IMR-90 (cell line): ENCODE measurements around the gene ATP2B2. TPM values are rescaled to one million over a fixed set of nuclear protein-coding genes. Genes with fewer than 3 reads are reported as not detected.

ENCODE experiments used
- ATAC-seq: fragments of 200-7000 bp; cut with Tn5 transposase; 2 replicates; pipeline ENCODE4 v1.9.1; 2020; ENCODE audit warnings: low read depth, mild to moderate bottlenecking, moderate library complexity
- BruUV-seq: library from RNA; stranded (reverse); fragments of 400-500 nt; replicated peaks from 2 replicates; lab custom pipeline; 2021; lab: Mats Ljungman, UMichigan
- CTCF ChIA-PET: fragments of 300-600 bp; formaldehyde crosslinking; extraction: SDS; loops from one replicate; lab custom pipeline; 2021; ENCODE audit warnings: antibody characterized with exemption; lab: Yijun Ruan, JAX
- POLR2A ChIA-PET: fragments of 300-600 bp; sonication (Branson Sonifier 250); formaldehyde crosslinking; loops from one replicate; lab custom pipeline; 2022; ENCODE audit warnings: antibody characterized with exemption; ENCODE audit not compliant: unreplicated experiment; lab: Charles Lee
- DNase-seq: peaks from one replicate; pipeline ENCODE4 v3.0.0; 2013
- H2AFZ ChIP-seq: replicated peaks from 2 replicates; pipeline ENCODE3; 2013; ENCODE audit warnings: low read length, mild to moderate bottlenecking; ENCODE audit not compliant: poor library complexity
- H2AK5ac ChIP-seq: 2 replicates; pipeline ENCODE4 v1.6.1; 2013; ENCODE audit warnings: low read depth, low read length, inconsistent platforms
- H2AK9ac ChIP-seq: replicated peaks from 2 replicates; pipeline ENCODE3; 2013; ENCODE audit warnings: mild to moderate bottlenecking, low read depth, low read length, moderate library complexity; ENCODE audit not compliant: poor library complexity
- H2BK120ac ChIP-seq: 2 replicates; pipeline ENCODE4 v1.6.1; 2013; ENCODE audit warnings: low read depth, low read length, inconsistent platforms
- H2BK15ac ChIP-seq: 3 replicates; pipeline ENCODE4 v1.6.1; 2013; ENCODE audit warnings: low read depth, low read length, inconsistent platforms
- H2BK20ac ChIP-seq: 2 replicates; pipeline ENCODE4 v1.6.1; 2013; ENCODE audit warnings: low read depth, mild to moderate bottlenecking, inconsistent platforms, low read length, moderate library complexity
- H2BK5ac ChIP-seq: 2 replicates; pipeline ENCODE4 v1.6.1; 2013; ENCODE audit warnings: mild to moderate bottlenecking, low read depth, low read length, inconsistent platforms; ENCODE audit not compliant: poor library complexity, severe bottlenecking
- H3K14ac ChIP-seq: replicated peaks from 2 replicates; pipeline ENCODE4 v1.6.1; 2013; ENCODE audit warnings: low read depth, low read length, inconsistent platforms
- H3K18ac ChIP-seq: 2 replicates; pipeline ENCODE4 v1.6.1; 2013; ENCODE audit warnings: low read depth, low read length, control low read depth
- H3K23ac ChIP-seq: 2 replicates; pipeline ENCODE4 v1.6.1; 2013; ENCODE audit warnings: low read depth, low read length, inconsistent platforms
- H3K27ac ChIP-seq: 2 replicates; pipeline ENCODE4 v1.5.1; 2013; ENCODE audit warnings: mild to moderate bottlenecking, control low read depth, low read length; ENCODE audit not compliant: insufficient read depth
- H3K27me3 ChIP-seq: 2 replicates; pipeline ENCODE4 v1.6.1; 2013; ENCODE audit warnings: low read length; ENCODE audit not compliant: control insufficient read depth, insufficient read depth
- H3K36me3 ChIP-seq: 2 replicates; pipeline ENCODE4 v1.6.1; 2013; ENCODE audit warnings: low read length, mixed read lengths; ENCODE audit not compliant: control insufficient read depth, insufficient read depth
- H3K4ac ChIP-seq: 2 replicates; pipeline ENCODE4 v1.6.1; 2013; ENCODE audit warnings: low read depth, low read length, inconsistent platforms
- H3K4me1 ChIP-seq: 2 replicates; pipeline ENCODE4 v1.6.1; 2013; ENCODE audit warnings: low read length, mixed read lengths; ENCODE audit not compliant: control insufficient read depth, insufficient read depth
- H3K4me2 ChIP-seq: 2 replicates; pipeline ENCODE4 v1.6.1; 2013; ENCODE audit warnings: low read depth, mild to moderate bottlenecking, control low read depth, low read length, moderate library complexity
- H3K4me3 ChIP-seq: 2 replicates; pipeline ENCODE4 v1.5.1; 2013; ENCODE audit warnings: low read depth, mild to moderate bottlenecking, control low read depth, low read length, moderate library complexity; ENCODE audit not compliant: insufficient read depth
- H3K56ac ChIP-seq: 2 replicates; pipeline ENCODE4 v1.6.1; 2013; ENCODE audit warnings: low read length, inconsistent platforms; ENCODE audit not compliant: insufficient read depth; ENCODE audit errors: extremely low read depth
- H3K79me1 ChIP-seq, 2 experiments: 2 replicates each; pipeline ENCODE4 v1.6.1; 2013; ENCODE audit warnings: low read length in 2 of 2, inconsistent platforms in 1 of 2, low read depth in 1 of 2
- H3K9ac ChIP-seq: 2 replicates; pipeline ENCODE4 v1.6.1; 2013; ENCODE audit warnings: low read depth, low read length, control low read depth
- H3K9me1 ChIP-seq: 2 replicates; pipeline ENCODE4 v1.6.1; 2013; ENCODE audit warnings: low read length, inconsistent platforms; ENCODE audit not compliant: insufficient read depth
- H3K9me3 ChIP-seq: 2 replicates; pipeline ENCODE4 v1.6.1; 2013; ENCODE audit warnings: low read length; ENCODE audit not compliant: control insufficient read depth, insufficient read depth
- H4K20me1 ChIP-seq: 2 replicates; pipeline ENCODE4 v1.6.1; 2013; ENCODE audit warnings: low read length, inconsistent platforms; ENCODE audit not compliant: insufficient read depth
- H4K5ac ChIP-seq: 2 replicates; pipeline ENCODE4 v1.6.1; 2013; ENCODE audit warnings: mild to moderate bottlenecking, low read depth, low read length, control low read depth
- H4K8ac ChIP-seq, 2 experiments: 2 replicates each; pipeline ENCODE4 v1.6.1; 2013; ENCODE audit warnings: low read depth in 2 of 2, low read length in 2 of 2, control low read depth in 1 of 2, inconsistent platforms in 1 of 2
- H4K91ac ChIP-seq: 2 replicates; pipeline ENCODE4 v1.6.1; 2013; ENCODE audit warnings: low read depth, low read length, inconsistent platforms; ENCODE audit not compliant: insufficient read depth
- BHLHE40 ChIP-seq: fragments of 150-350 bp; IDR thresholded peaks from 2 replicates; pipeline ENCODE4 v1.6.1; 2016; ENCODE audit warnings: mild to moderate bottlenecking, low read depth, low read length
- CHD1 ChIP-seq: IDR thresholded peaks from 2 replicates; pipeline ENCODE4 v1.6.1; 2012; ENCODE audit warnings: low read depth, low read length, improper control_type of control experiment
- ELK1 ChIP-seq: fragments of 150-350 bp; IDR thresholded peaks from 2 replicates; pipeline ENCODE4 v1.6.1; 2016; ENCODE audit warnings: low read depth, mild to moderate bottlenecking, low read length, moderate library complexity, borderline replicate concordance
- FOS ChIP-seq: fragments of 150-350 bp; IDR thresholded peaks from 2 replicates; pipeline ENCODE4 v1.6.1; 2016; ENCODE audit warnings: low read depth, low read length
- NFE2L2 ChIP-seq: fragments of 150-350 bp; IDR thresholded peaks from 2 replicates; pipeline ENCODE4 v1.6.1; 2016; ENCODE audit warnings: low read depth, mild to moderate bottlenecking, low read length
- RAD21 ChIP-seq: IDR thresholded peaks from 2 replicates; pipeline ENCODE4 v1.6.1; 2012; ENCODE audit warnings: low read length, improper control_type of control experiment
- RCOR1 ChIP-seq: IDR thresholded peaks from 2 replicates; pipeline ENCODE4 v1.6.1; 2012; ENCODE audit warnings: mild to moderate bottlenecking, low read length, improper control_type of control experiment; ENCODE audit not compliant: insufficient replicate concordance
- RFX5 ChIP-seq: IDR thresholded peaks from 2 replicates; pipeline ENCODE4 v1.8.0; 2012; ENCODE audit warnings: low read depth, mild to moderate bottlenecking, low read length, moderate library complexity
- WGBS, 2 experiments: methylation state at CpG; one replicate each; pipeline versions ENCODE4 v1.1.5 to v1.1.7; 2013; ENCODE audit warnings: missing lambda C conversion rate in 2 of 2; ENCODE audit not compliant: insufficient read length in 1 of 2; ENCODE audit errors: extremely low coverage in 2 of 2; 5-methylcytosine and 5-hydroxymethylcytosine counted together
- dilution Hi-C: fragments of 300-500 bp; cut with HindIII; formaldehyde crosslinking; loops from one replicate; pipeline ENCODE4 v1.14.3; 2018; ENCODE audit warnings: low sequenced_read_pairs; ENCODE audit not compliant: unreplicated experiment
- in situ Hi-C: fragments of 300-500 bp; cut with MboI; formaldehyde crosslinking; loops from 3 replicates; pipeline ENCODE4 v1.14.3; 2019; ENCODE audit warnings: low sequenced_read_pairs, inconsistent platforms, mixed read lengths
- intact Hi-C: fragments of 100-400 bp; cut with micrococcal nuclease; formaldehyde crosslinking; loops from 2 replicates; pipeline ENCODE4 v1.10.0; 2022
- polyA plus RNA-seq, 3 experiments: library from polyadenylated mRNA; depleted of rRNA; stranded (reverse); fragments of >200 nt; gene quantifications; 2 replicates each; pipeline ENCODE4 v1.2.3, GENCODE V29; 2012; ENCODE audit warnings: low replicate concordance in 1 of 3
- total RNA-seq: library from RNA; depleted of rRNA; stranded (reverse); fragments of >200 nt; gene quantifications from 2 replicates; pipeline ENCODE4 v1.2.3, GENCODE V29; 2012

Gene ATP2B2
- total and polyA plus RNA-seq, 2 of the 4 experiments (the other 2 are of a cell fraction), result under 0.01 to 0.02 TPM

GRCh38 chr3:10317311-10317960 lies 187.9 kb downstream of the ATP2B2 start:
- in situ Hi-C loops, result no loop called here
- no peak overlapping the region for H3K4me2 ChIP-seq
- no peaks in the 10 kb centered on the region for H3K27me3 ChIP-seq
- no peak overlapping the region for H3K23ac ChIP-seq
- ATAC-seq (no peak), DNase-seq (no peak)
- no peak overlapping the region for H3K4ac ChIP-seq
- peaks cover 56% of the 10 kb centered on the region for H3K36me3 ChIP-seq
- dilution Hi-C loops, result no loop called here
- no CpG with 5 or more reads among the region's 4 CpGs for WGBS, 2 experiments
- H4K20me1 ChIP-seq, result peaks cover 63% of the 10 kb centered on the region
- no peak overlapping the region for H2BK20ac ChIP-seq
- intact Hi-C loops, result no loop called here
- H3K4me1 ChIP-seq, result peaks cover 4% of the 10 kb centered on the region; the same call in 1 of the 2 replicates
- H3K9me3 ChIP-seq, result no peaks in the 10 kb centered on the region
- no peak overlapping the region for H3K18ac ChIP-seq
- H3K14ac ChIP-seq, result no peak overlapping the region
- H2AFZ ChIP-seq, result no peak overlapping the region
- no peak for TF ChIP-seq BHLHE40
- TF ChIP-seq ELK1, result no peak
- no peak for TF ChIP-seq NFE2L2
- no peak for TF ChIP-seq CHD1
- TF ChIP-seq RFX5, result no peak
- no peak for TF ChIP-seq RCOR1
- TF ChIP-seq FOS, result no peak
- no peak for TF ChIP-seq RAD21
- BruUV-seq, result no TSS peak
- peaks cover 40 to 78% of the 10 kb centered on the region in 2 experiments for H3K79me1 ChIP-seq
- ChIA-PET POLR2A (no interaction called here), CTCF (no interaction called here)
- H2BK120ac ChIP-seq, result no peak overlapping the region
- no peak overlapping the region for H3K4me3 ChIP-seq
- H3K9ac ChIP-seq, result no peak overlapping the region
- no peak overlapping the region for H4K5ac ChIP-seq
- H2AK5ac ChIP-seq, result no peak overlapping the region
- no peak overlapping the region for H2BK15ac ChIP-seq
- no peak overlapping the region for H2BK5ac ChIP-seq
- H3K9me1 ChIP-seq, result peaks cover 13% of the 10 kb centered on the region
- no peak overlapping the region for H2AK9ac ChIP-seq
- no peak overlapping the region for H3K27ac ChIP-seq
- H3K56ac ChIP-seq, result no peak overlapping the region
- no peak overlapping the region for H4K91ac ChIP-seq
- no peak overlapping the region for H4K8ac ChIP-seq
